Stimulated activated effector memory CD8-positive, alpha-beta T cell treated with anti-CD3 and anti-CD28 coated beads, Interleukin-12 subunit alpha, Interleukin-12 subunit beta, amount 100 ng/mL, for 72 hours (primary cell): ENCODE measurements around the gene ADRM1.

Experiments
- ATAC-seq: fragments of 150-1000 bp; cut with Tn5 transposase; 2 replicates; pipeline ENCODE4 v1.10.0; 2021
- DNase-seq, 2 donors: peaks; one replicate each; pipeline ENCODE4 v3.0.0; 2021 to 2022; ENCODE audit warnings: low spot score in 2 of 2
- H3K27ac Mint-ChIP-seq: one replicate; pipeline ENCODE4 v1.8.0; 2022; ENCODE audit warnings: mild to moderate bottlenecking, mixed read lengths
- H3K36me3 Mint-ChIP-seq: one replicate; pipeline ENCODE4 v1.8.0; 2022; ENCODE audit warnings: mild to moderate bottlenecking, mixed read lengths
- H3K4me1 Mint-ChIP-seq: one replicate; pipeline ENCODE4 v1.8.0; 2022; ENCODE audit warnings: mixed read lengths
- H3K4me3 Mint-ChIP-seq: one replicate; pipeline ENCODE4 v1.8.0; 2022; ENCODE audit warnings: mild to moderate bottlenecking, mixed read lengths
- H3K9me3 Mint-ChIP-seq: one replicate; pipeline ENCODE4 v1.8.0; 2022; ENCODE audit warnings: mixed read lengths

Gene ADRM1

GRCh38 chr20:62353289-62354030 is 50.7 kb downstream of the ADRM1 start:
- Mint-ChIP-seq H3K4me3 (no peak overlapping the region), H3K9me3 (peaks cover 3% of the 10 kb centered on the region), H3K4me1 (no peaks in the 10 kb centered on the region), H3K36me3 (no peaks in the 10 kb centered on the region), H3K27ac (no peak overlapping the region)
- DNase-seq (no peak), ATAC-seq (no peak)

DNA sequence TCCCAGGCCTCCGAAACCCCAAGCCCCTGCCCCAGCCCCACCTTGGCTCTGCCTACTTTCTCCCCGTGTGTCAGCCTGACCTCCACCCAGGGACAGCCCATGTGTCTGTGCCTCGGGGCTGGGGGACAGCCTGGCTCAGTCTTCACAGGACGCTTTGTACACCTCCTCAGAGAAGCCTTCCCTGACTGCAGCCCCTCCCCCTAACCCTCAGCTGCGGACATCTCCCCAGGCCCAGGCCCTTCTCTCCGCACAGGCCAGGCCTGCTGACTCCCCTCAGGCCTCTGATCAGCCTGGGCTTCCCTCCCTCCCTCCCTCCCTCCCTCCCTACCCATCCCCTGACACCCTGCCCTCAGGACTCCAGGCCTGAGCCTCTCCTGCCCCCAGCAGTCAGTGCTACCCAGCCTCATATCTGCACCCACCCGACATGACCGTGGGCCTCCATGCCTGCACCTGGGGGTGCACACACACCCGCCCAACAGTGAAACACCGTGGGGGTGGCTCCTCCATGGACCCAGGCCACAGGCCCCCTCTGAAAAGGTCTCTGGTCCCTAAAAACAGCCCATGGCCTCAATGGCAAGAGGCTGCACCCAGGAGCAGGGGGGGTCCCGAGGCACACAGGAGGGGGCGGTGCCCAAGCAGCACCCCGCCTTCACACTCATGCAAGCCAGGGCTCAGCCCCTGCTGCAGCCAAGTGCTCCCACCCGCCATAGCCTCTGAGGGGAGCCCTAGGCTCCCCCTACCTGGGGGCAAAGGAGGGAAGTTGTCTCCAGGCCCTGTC is 51.4 kb downstream of the ADRM1 start:
- Mint-ChIP-seq H3K4me1 (no peaks in the 10 kb centered on the region), H3K9me3 (no peaks in the 10 kb centered on the region), H3K4me3 (no peak overlapping the region), H3K27ac (no peak overlapping the region), H3K36me3 (no peaks in the 10 kb centered on the region)
- DNase-seq: no peak
- ATAC-seq: no peak

GRCh38 chr20:62354811-62355341 is 52.1 kb downstream of the ADRM1 start:
- no peak for ATAC-seq
- Mint-ChIP-seq H3K4me1 (no peaks in the 10 kb centered on the region), H3K4me3 (no peak overlapping the region), H3K9me3 (no peaks in the 10 kb centered on the region), H3K27ac (no peak overlapping the region), H3K36me3 (no peaks in the 10 kb centered on the region)
- DNase-seq: no peak

DNA sequence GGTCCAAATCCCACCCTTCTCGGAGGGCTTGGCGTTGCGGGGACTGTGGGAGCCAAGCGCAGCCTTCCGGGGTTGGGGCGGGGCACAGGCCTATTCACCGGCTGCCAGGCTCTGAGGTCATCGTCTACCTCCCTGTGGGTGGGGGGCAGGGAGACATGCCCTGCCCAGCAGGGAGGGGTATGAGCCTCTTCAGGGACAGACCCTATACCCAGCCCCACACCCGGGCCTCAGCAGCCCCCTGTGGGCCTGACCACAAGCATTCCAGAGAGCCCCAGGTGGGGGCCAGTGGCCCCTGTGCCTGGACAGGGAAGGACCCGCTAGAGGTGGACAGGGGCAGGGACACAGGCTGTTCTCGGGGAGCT is 52.7 kb downstream of the ADRM1 start:
- no peak overlapping the region for H3K27ac Mint-ChIP-seq
- ATAC-seq (no peak), DNase-seq (no peak)
- H3K4me1 Mint-ChIP-seq: no peaks in the 10 kb centered on the region
- no peak overlapping the region for H3K4me3 Mint-ChIP-seq
- no peaks in the 10 kb centered on the region for H3K9me3 Mint-ChIP-seq
- H3K36me3 Mint-ChIP-seq: no peaks in the 10 kb centered on the region

DNA sequence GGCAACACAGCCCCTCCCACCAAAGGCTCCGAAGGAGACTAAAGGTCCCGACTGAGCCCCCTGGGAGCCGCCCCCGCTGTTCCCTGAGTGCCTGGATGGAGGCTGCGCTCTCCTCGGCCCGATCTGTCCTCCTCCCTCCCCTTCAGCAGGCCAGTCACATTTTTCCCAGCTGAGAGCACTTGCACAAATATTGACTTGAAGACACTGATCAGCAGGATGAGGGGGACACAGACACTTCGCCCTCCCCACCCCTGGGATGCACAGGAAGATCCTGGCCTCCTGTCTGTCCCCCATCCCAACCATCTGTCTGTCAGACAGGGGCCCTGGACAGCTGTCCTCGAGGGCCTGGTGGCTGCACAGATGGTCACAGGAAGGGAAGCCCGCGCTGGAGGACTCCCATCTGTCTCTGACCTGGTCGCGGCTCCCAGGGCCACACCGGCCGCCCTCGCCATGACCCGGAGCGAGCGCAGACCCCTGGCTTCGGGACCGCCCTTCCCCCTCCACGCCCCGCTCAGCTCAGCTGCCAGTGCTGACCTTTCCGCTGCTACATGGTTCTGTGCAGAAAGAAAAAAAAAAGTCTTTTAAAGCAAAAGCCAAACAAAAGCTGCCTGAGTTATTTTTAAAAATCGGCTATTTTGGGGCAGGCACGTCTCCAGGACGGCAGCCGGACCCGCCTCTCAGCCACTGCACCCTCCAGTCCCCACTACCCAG is 53.2 kb downstream of the ADRM1 start:
- H3K4me1 Mint-ChIP-seq: no peaks in the 10 kb centered on the region

GRCh38 chr20:62356589-62357186 is 53.9 kb downstream of the ADRM1 start:
- Mint-ChIP-seq H3K4me3 (no peak overlapping the region), H3K27ac (no peak overlapping the region), H3K9me3 (no peaks in the 10 kb centered on the region), H3K36me3 (no peaks in the 10 kb centered on the region), H3K4me1 (no peaks in the 10 kb centered on the region)
- ATAC-seq (no peak), DNase-seq (no peak)

More for the DNA sequence above, 53.2 kb downstream of the ADRM1 start:
- H3K36me3 Mint-ChIP-seq: no peaks in the 10 kb centered on the region
- no peak for ATAC-seq
- no peaks in the 10 kb centered on the region for H3K9me3 Mint-ChIP-seq
- no peak overlapping the region for H3K4me3 Mint-ChIP-seq
- no peak overlapping the region for H3K27ac Mint-ChIP-seq
- no peak for DNase-seq

DNA sequence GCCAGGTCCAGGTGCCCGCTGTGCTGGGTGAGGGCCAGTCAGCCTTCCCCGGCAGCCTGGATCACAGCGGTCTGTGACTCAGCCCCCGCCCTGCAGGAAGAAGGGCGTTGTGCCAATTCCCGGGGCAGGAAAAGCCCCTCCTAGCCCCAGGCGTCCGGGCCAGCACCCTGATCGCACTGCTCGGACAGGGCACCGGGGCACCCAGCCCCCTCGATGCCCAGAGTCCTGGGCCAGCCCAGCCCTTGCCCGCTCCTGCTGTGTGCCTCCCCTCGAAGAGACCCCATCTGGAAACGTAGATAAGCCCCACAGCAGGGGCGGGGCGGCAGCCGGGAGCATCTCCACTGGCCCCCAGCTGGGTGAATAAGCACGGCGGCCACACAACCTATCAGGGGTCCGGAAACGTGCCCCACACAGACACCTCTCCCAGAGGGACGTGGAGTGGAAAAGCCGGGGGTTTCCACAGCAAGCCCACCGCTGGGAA is 54.4 kb downstream of the ADRM1 start:
- H3K4me3 Mint-ChIP-seq: no peak overlapping the region
- no peaks in the 10 kb centered on the region for H3K36me3 Mint-ChIP-seq
- no peak for ATAC-seq
- no peak for DNase-seq
- H3K27ac Mint-ChIP-seq: no peak overlapping the region
- H3K9me3 Mint-ChIP-seq: no peaks in the 10 kb centered on the region
- H3K4me1 Mint-ChIP-seq: no peaks in the 10 kb centered on the region

- no peak overlapping the region for H3K4me3 Mint-ChIP-seq
- no peak overlapping the region for H3K27ac Mint-ChIP-seq
These were observed 54.9 kb downstream of the ADRM1 start for GRCh38 chr20:62357681-62358080.

More at GRCh38 chr20:62357681-62358080, 54.9 kb downstream of the ADRM1 start:
- DNase-seq (no peak), ATAC-seq (no peak)
- no peaks in the 10 kb centered on the region for H3K36me3 Mint-ChIP-seq
- no peaks in the 10 kb centered on the region for H3K9me3 Mint-ChIP-seq
- no peaks in the 10 kb centered on the region for H3K4me1 Mint-ChIP-seq
